ENCODE results near the gene MOGAT3. TPM values are rescaled to one million over a fixed set of nuclear protein-coding genes. Genes with fewer than 3 reads are reported as not detected.
A peak's percentile ranks its signal among the peaks of the same experiment; 100 is the strongest.

Gene MOGAT3
- total RNA-seq, 5 donors from 2014 or later (not counting 1 experiment from before 2014, with no cell fraction given) = not detected

GRCh38 chr7:101195884-101196283, 5.0 kb downstream of the MOGAT3 start:
- DNase-seq = no peak
- Mint-ChIP-seq H3K4me3 (no peak overlapping the region), H3K27me3 (peaks cover 5 to 19% of the 10 kb centered on the region in 2 donors), H3K36me3 (no peaks in the 10 kb centered on the region), H3K9me3 (no peaks in the 10 kb centered on the region), H3K27ac (no peak overlapping the region), H3K4me1 (peaks cover 4 to 8% (median 5%) of the 10 kb centered on the region in 3 donors)
- H3K27me3 ChIP-seq (replicated peaks in 1 of 2; ENCODE audit: control insufficient read depth in 2 of 2, extremely low read depth in 1 of 2, insufficient read depth in 2 of 2, low read length in 1 of 2) = peaks cover 2 to 57% of the 10 kb centered on the region in 2 experiments
- no peaks in the 10 kb centered on the region for H3K9me3 ChIP-seq
- H3K4me3 ChIP-seq (ENCODE audit: control insufficient read depth in 1 of 2, extremely low read depth in 1 of 2, low read length in 1 of 2) = no peak overlapping the region
- ATAC-seq (replicated peaks in 1 of 4) = no peak
- ChIA-PET CTCF (interaction anchor here in 1 of 2 donors (1.6 to 2.2 kb wide), 2 partner anchors 22 to 52 kb away, joined by 3 to 12 read pairs; partner anchors contain the start of genes PLOD3 and ZNHIT1), POLR2A (no interaction called here)
- H3K27ac ChIP-seq (ENCODE audit: low read length) = no peak overlapping the region
- H3K4me1 ChIP-seq (ENCODE audit: control insufficient read depth in 1 of 2, extremely low read depth in 1 of 2, insufficient read depth in 2 of 2, low read length in 2 of 2) = peaks cover 0 to 4% of the 10 kb centered on the region in 2 experiments
- 88% methylated on average over 17 of the region's 17 CpGs for WGBS (ENCODE audit: insufficient coverage)
- no peaks in the 10 kb centered on the region for H3K36me3 ChIP-seq (ENCODE audit: control insufficient read depth in 2 of 2, extremely low read depth in 1 of 2, insufficient read depth in 1 of 2, low read length in 1 of 2)

- Mint-ChIP-seq H3K36me3 (no peaks in the 10 kb centered on the region), H3K27me3 (peaks cover 9 to 13% of the 10 kb centered on the region in 2 donors), H3K9me3 (no peaks in the 10 kb centered on the region), H3K4me1 (peaks cover 2 to 5% (median 2%) of the 10 kb centered on the region in 3 donors), H3K27ac (no peak overlapping the region), H3K4me3 (no peak overlapping the region)
- ATAC-seq (replicated peaks in 1 of 4) (no peak), DNase-seq (no peak)
- POLR2A ChIA-PET = no interaction called here
- Histone ChIP-seq H3K36me3 (ENCODE audit: control insufficient read depth in 2 of 2, extremely low read depth in 1 of 2, insufficient read depth in 1 of 2, low read length in 1 of 2) (no peaks in the 10 kb centered on the region), H3K9me3 (no peaks in the 10 kb centered on the region), H3K4me3 (ENCODE audit: control insufficient read depth in 1 of 2, extremely low read depth in 1 of 2, low read length in 1 of 2) (no peak overlapping the region), H3K27me3 (replicated peaks in 1 of 2; ENCODE audit: control insufficient read depth in 2 of 2, extremely low read depth in 1 of 2, insufficient read depth in 2 of 2, low read length in 1 of 2) (peaks cover 7 to 29% of the 10 kb centered on the region in 2 experiments), H3K4me1 (ENCODE audit: control insufficient read depth in 1 of 2, extremely low read depth in 1 of 2, insufficient read depth in 2 of 2, low read length in 2 of 2) (no peaks in the 10 kb centered on the region), H3K27ac (ENCODE audit: low read length) (no peak overlapping the region)
- CTCF ChIA-PET = no interaction called here
- whole genome bisulfite sequencing (ENCODE audit: insufficient coverage) = 80% methylated on average over 4 of the region's 8 CpGs
These were observed 11.7 kb downstream of the MOGAT3 start for GRCh38 chr7:101189109-101189508.

GRCh38 chr7:101186844-101187428, 13.9 kb downstream of the MOGAT3 start:
- ATAC-seq (replicated peaks in 1 of 4) (no peak), DNase-seq (no peak)
- POLR2A ChIA-PET = interaction anchor here in 1 of 2 donors (0.5 kb wide), 1 partner anchor 34 kb away, joined by 3 read pairs; no protein-coding TSS in a partner anchor
- Mint-ChIP-seq H3K4me1 (peaks cover 0 to 6% (median 0%) of the 10 kb centered on the region in 3 donors), H3K4me3 (no peak overlapping the region), H3K36me3 (no peaks in the 10 kb centered on the region), H3K27me3 (peaks cover 17 to 22% of the 10 kb centered on the region in 2 donors), H3K9me3 (no peaks in the 10 kb centered on the region), H3K27ac (no peak overlapping the region)
- Histone ChIP-seq H3K27me3 (replicated peaks in 1 of 2; ENCODE audit: control insufficient read depth in 2 of 2, extremely low read depth in 1 of 2, insufficient read depth in 2 of 2, low read length in 1 of 2) (peaks cover 7 to 37% of the 10 kb centered on the region in 2 experiments), H3K4me3 (ENCODE audit: control insufficient read depth in 1 of 2, extremely low read depth in 1 of 2, low read length in 1 of 2) (no peak overlapping the region), H3K9me3 (no peaks in the 10 kb centered on the region), H3K4me1 (ENCODE audit: control insufficient read depth in 1 of 2, extremely low read depth in 1 of 2, insufficient read depth in 2 of 2, low read length in 2 of 2) (no peaks in the 10 kb centered on the region), H3K27ac (ENCODE audit: low read length) (no peak overlapping the region), H3K36me3 (ENCODE audit: control insufficient read depth in 2 of 2, extremely low read depth in 1 of 2, insufficient read depth in 1 of 2, low read length in 1 of 2) (no peaks in the 10 kb centered on the region)
- no CpG with 5 or more reads among the region's 4 CpGs for WGBS (ENCODE audit: insufficient coverage)
- CTCF ChIA-PET = interaction anchor here in 1 of 2 donors (0.6 kb wide), 1 partner anchor 43 kb away, joined by 3 read pairs; no protein-coding TSS in a partner anchor

- H3K4me3 Mint-ChIP-seq = no peak overlapping the region
- CTCF ChIA-PET = interaction anchor here in 1 of 2 donors (0.6 kb wide), 2 partner anchors 42 to 943 kb away, joined by 3 read pairs; no protein-coding TSS in a partner anchor
These were observed 14.6 kb downstream of the MOGAT3 start for GRCh38 chr7:101186194-101186593.

DNA sequence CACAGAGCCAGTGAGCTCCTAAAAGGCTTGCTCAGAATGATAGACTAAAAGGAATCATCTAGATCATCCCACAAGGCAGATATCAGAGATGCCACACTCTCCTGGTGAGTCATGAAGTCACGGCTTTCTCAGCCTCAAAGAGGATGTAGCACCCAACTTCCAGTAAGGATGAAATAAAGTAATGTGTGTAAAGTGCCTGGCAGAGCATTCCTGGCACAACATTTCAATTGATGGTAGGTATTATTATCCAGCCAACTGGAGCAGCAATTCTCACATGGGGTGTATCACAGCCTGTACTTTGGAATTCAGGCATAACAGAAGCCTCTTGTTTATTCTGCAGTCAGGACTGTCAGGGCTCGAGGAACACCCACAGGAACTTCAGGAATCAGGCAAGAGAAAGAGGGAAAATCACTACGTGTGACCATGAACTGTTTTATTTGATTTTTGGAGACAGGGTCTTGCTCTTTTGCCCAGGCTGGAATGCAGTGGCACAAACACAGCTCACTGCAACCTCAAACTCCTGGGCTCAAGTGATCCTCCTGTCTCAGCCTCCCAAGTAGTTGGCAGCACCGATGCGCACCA, 15.5 kb downstream of the MOGAT3 start:
- ChIA-PET CTCF (no interaction called here), POLR2A (no interaction called here)
- Histone ChIP-seq H3K4me3 (ENCODE audit: control insufficient read depth in 1 of 2, extremely low read depth in 1 of 2, low read length in 1 of 2) (no peak overlapping the region), H3K27me3 (replicated peaks in 1 of 2; ENCODE audit: control insufficient read depth in 2 of 2, extremely low read depth in 1 of 2, insufficient read depth in 2 of 2, low read length in 1 of 2) (peaks cover 7 to 49% of the 10 kb centered on the region in 2 experiments), H3K4me1 (ENCODE audit: control insufficient read depth in 1 of 2, extremely low read depth in 1 of 2, insufficient read depth in 2 of 2, low read length in 2 of 2) (no peaks in the 10 kb centered on the region), H3K9me3 (no peaks in the 10 kb centered on the region), H3K27ac (ENCODE audit: low read length) (no peak overlapping the region), H3K36me3 (ENCODE audit: control insufficient read depth in 2 of 2, extremely low read depth in 1 of 2, insufficient read depth in 1 of 2, low read length in 1 of 2) (no peaks in the 10 kb centered on the region)
- Mint-ChIP-seq H3K4me1 (peaks cover 4 to 11% (median 4%) of the 10 kb centered on the region in 3 donors), H3K9me3 (no peaks in the 10 kb centered on the region), H3K27me3 (peaks cover 27 to 30% of the 10 kb centered on the region in 2 donors), H3K4me3 (no peak overlapping the region), H3K27ac (no peak overlapping the region), H3K36me3 (no peaks in the 10 kb centered on the region)
- DNase-seq (no peak), ATAC-seq (replicated peaks in 1 of 4) (no peak)
- 78% methylated on average over 3 of the region's 5 CpGs for WGBS (ENCODE audit: insufficient coverage)

More at GRCh38 chr7:101186194-101186593, 14.6 kb downstream of the MOGAT3 start:
- Histone ChIP-seq H3K27me3 (replicated peaks in 1 of 2; ENCODE audit: control insufficient read depth in 2 of 2, extremely low read depth in 1 of 2, insufficient read depth in 2 of 2, low read length in 1 of 2) (peaks cover 7 to 40% of the 10 kb centered on the region in 2 experiments), H3K9me3 (no peaks in the 10 kb centered on the region), H3K4me1 (ENCODE audit: control insufficient read depth in 1 of 2, extremely low read depth in 1 of 2, insufficient read depth in 2 of 2, low read length in 2 of 2) (no peaks in the 10 kb centered on the region), H3K36me3 (ENCODE audit: control insufficient read depth in 2 of 2, extremely low read depth in 1 of 2, insufficient read depth in 1 of 2, low read length in 1 of 2) (no peaks in the 10 kb centered on the region), H3K4me3 (ENCODE audit: control insufficient read depth in 1 of 2, extremely low read depth in 1 of 2, low read length in 1 of 2) (no peak overlapping the region), H3K27ac (ENCODE audit: low read length) (no peak overlapping the region)
- DNase-seq (no peak), ATAC-seq (replicated peaks in 1 of 4) (no peak)
- H3K9me3 Mint-ChIP-seq = no peaks in the 10 kb centered on the region
- POLR2A ChIA-PET = interaction anchor here in 1 of 2 donors (0.6 kb wide), 1 partner anchor 362 kb away, joined by 4 read pairs; no protein-coding TSS in a partner anchor
- WGBS (ENCODE audit: insufficient coverage) = 64% methylated on average over 5 of the region's 6 CpGs
- no peak overlapping the region for H3K27ac Mint-ChIP-seq
- peaks cover 20 to 24% of the 10 kb centered on the region in 2 donors for H3K27me3 Mint-ChIP-seq
- peaks cover 0 to 6% (median 0%) of the 10 kb centered on the region in 3 donors for H3K4me1 Mint-ChIP-seq
- H3K36me3 Mint-ChIP-seq = no peaks in the 10 kb centered on the region

GRCh38 chr7:101180130-101180755, 20.6 kb downstream of the MOGAT3 start, which contains the start of gene NAT16:
Gene NAT16, minus strand, starts transcription at chr7:101180293. Its CDS starts 5,486 bp downstream, at chr7:101174807.
- H3K9me3 Mint-ChIP-seq = no peaks in the 10 kb centered on the region
- peaks cover 2 to 10% of the 10 kb centered on the region in 2 experiments for H3K4me1 ChIP-seq (ENCODE audit: control insufficient read depth in 1 of 2, extremely low read depth in 1 of 2, insufficient read depth in 2 of 2, low read length in 2 of 2)
- H3K36me3 Mint-ChIP-seq = no peaks in the 10 kb centered on the region
- no peaks in the 10 kb centered on the region for H3K9me3 ChIP-seq
- DNase-seq (no peak), ATAC-seq (replicated peaks in 1 of 4) (peak in 2 of 4 experiments; percentile 16 to 24)
- H3K27me3 ChIP-seq (replicated peaks in 1 of 2; ENCODE audit: control insufficient read depth in 2 of 2, extremely low read depth in 1 of 2, insufficient read depth in 2 of 2, low read length in 1 of 2) = peaks cover 4 to 78% of the 10 kb centered on the region in 2 experiments
- peak within 1 kb of the TSS in 1 of 2 donors; percentile 63 for H3K27ac Mint-ChIP-seq
- peaks cover 8 to 16% (median 15%) of the 10 kb centered on the region in 3 donors for H3K4me1 Mint-ChIP-seq
- H3K27ac ChIP-seq (ENCODE audit: low read length) = no peak within 1 kb of the TSS
- ChIA-PET CTCF (interaction anchor here in 1 of 2 donors (0.7 kb wide), 1 partner anchor 181 kb away, joined by 4 read pairs; no protein-coding TSS in a partner anchor), POLR2A (no interaction called here)
- H3K4me3 ChIP-seq (ENCODE audit: control insufficient read depth in 1 of 2, extremely low read depth in 1 of 2, low read length in 1 of 2) = no peak within 1 kb of the TSS
- H3K36me3 ChIP-seq (ENCODE audit: control insufficient read depth in 2 of 2, extremely low read depth in 1 of 2, insufficient read depth in 1 of 2, low read length in 1 of 2) = no peaks in the 10 kb centered on the region
- H3K4me3 Mint-ChIP-seq = peak within 1 kb of the TSS in 1 of 3 donors; percentile 63
- peaks cover 60 to 61% of the 10 kb centered on the region in 2 donors for H3K27me3 Mint-ChIP-seq
- 5% methylated on average over 46 of the region's 56 CpGs for WGBS (ENCODE audit: insufficient coverage)

Measured in T-cell (primary cell).